Measurements from ENCODE around the gene MLLT10.
A peak's percentile ranks its signal among the peaks of the same experiment; 100 is the strongest.

Gene MLLT10

GRCh38 chr10:21649454-21649872, 115.4 kb downstream of the MLLT10 start:
- DNase-seq = no peak

- no peak for DNase-seq
These were observed 116.3 kb downstream of the MLLT10 start for GRCh38 chr10:21650353-21650752.

GRCh38 chr10:21655236-21655635, 121.2 kb downstream of the MLLT10 start:
- DNase-seq = no peak

- no peak for DNase-seq
These were observed 121.7 kb downstream of the MLLT10 start for GRCh38 chr10:21655687-21656086.

GRCh38 chr10:21661087-21661486, 127.1 kb downstream of the MLLT10 start:
- no peak for DNase-seq

GRCh38 chr10:21661935-21662334, 127.9 kb downstream of the MLLT10 start:
- DNase-seq = no peak

- no peak for DNase-seq
These were observed 128.6 kb downstream of the MLLT10 start for GRCh38 chr10:21662635-21663034.

- no peak for DNase-seq
These were observed 134.8 kb downstream of the MLLT10 start for GRCh38 chr10:21668831-21669230.

- no peak for DNase-seq
These were observed 136.4 kb downstream of the MLLT10 start for GRCh38 chr10:21670391-21670790.

- no peak for DNase-seq
These were observed 139.6 kb downstream of the MLLT10 start for GRCh38 chr10:21673668-21674067.

- DNase-seq = peak; percentile 74
These were observed 141.2 kb downstream of the MLLT10 start for GRCh38 chr10:21675157-21675796.

GRCh38 chr10:21677551-21677950, 143.5 kb downstream of the MLLT10 start:
- DNase-seq = no peak

GRCh38 chr10:21681156-21681555, 147.1 kb downstream of the MLLT10 start:
- DNase-seq = no peak

- no peak for DNase-seq
These were observed 153.4 kb downstream of the MLLT10 start for GRCh38 chr10:21687266-21688008.

GRCh38 chr10:21688009-21688332, 153.9 kb downstream of the MLLT10 start:
- no peak for DNase-seq

- no peak for DNase-seq
These were observed 154.8 kb downstream of the MLLT10 start for GRCh38 chr10:21688870-21689269.

- no peak for DNase-seq
These were observed 155.8 kb downstream of the MLLT10 start for GRCh38 chr10:21689881-21690280.

GRCh38 chr10:21692916-21693315, 158.9 kb downstream of the MLLT10 start:
- DNase-seq = no peak

GRCh38 chr10:21693418-21693817, 159.4 kb downstream of the MLLT10 start:
- DNase-seq = no peak

- DNase-seq = no peak
These were observed 160.6 kb downstream of the MLLT10 start for GRCh38 chr10:21694631-21695030.

- no peak for DNase-seq
These were observed 162.3 kb downstream of the MLLT10 start for GRCh38 chr10:21696302-21696701.

- DNase-seq = no peak
These were observed 165.5 kb downstream of the MLLT10 start for GRCh38 chr10:21699575-21699974.

- DNase-seq = peak; percentile 33
These were observed 166.4 kb downstream of the MLLT10 start for GRCh38 chr10:21700474-21700873.

- DNase-seq = peak; percentile 65
These were observed 168.6 kb downstream of the MLLT10 start for GRCh38 chr10:21702633-21703111.
